OCI-LY7 (cell line): Measurements from ENCODE around the gene SRCAP. TPM values are rescaled to one million over a fixed set of nuclear protein-coding genes. Genes with fewer than 3 reads are reported as not detected.

ENCODE experiments used
- BruUV-seq: library from RNA; stranded (reverse); fragments of 400-500 nt; replicated peaks from 2 replicates; lab custom pipeline; 2021; lab: Mats Ljungman, UMichigan
- CTCF ChIA-PET: fragments of 300-600 bp; sonication (Branson Sonifier 250); formaldehyde crosslinking; loops from one replicate; lab custom pipeline; 2022; ENCODE audit warnings: antibody characterized with exemption; ENCODE audit not compliant: unreplicated experiment; lab: Charles Lee
- POLR2A ChIA-PET: fragments of 300-600 bp; sonication (Branson Sonifier 250); formaldehyde crosslinking; loops from one replicate; lab custom pipeline; 2022; ENCODE audit warnings: antibody characterized with exemption; lab: Charles Lee
- DNase-seq: peaks from one replicate; pipeline ENCODE4 v3.0.0-alpha.2; 2015; ENCODE audit warnings: low spot score
- H2AFZ ChIP-seq: fragments of 200-600 bp; sonication (generic), shearing (Covaris generic); 2 replicates; pipeline ENCODE4 v1.6.1; 2014; ENCODE audit warnings: mild to moderate bottlenecking, antibody characterized with exemption, low read length, moderate library complexity
- H3K27ac ChIP-seq: fragments of 200-600 bp; sonication (generic); 2 replicates; pipeline ENCODE4 v1.5.1; 2014; ENCODE audit warnings: mixed run types, low read depth, mild to moderate bottlenecking, moderate library complexity, low read length, inconsistent platforms; ENCODE audit not compliant: poor library complexity, severe bottlenecking
- H3K36me3 ChIP-seq: fragments of 200-600 bp; sonication (generic); 2 replicates; pipeline ENCODE4 v1.6.1; 2014; ENCODE audit warnings: mild to moderate bottlenecking, antibody characterized with exemption, low read length, moderate library complexity, mixed read lengths; ENCODE audit not compliant: insufficient read depth
- H3K4me1 ChIP-seq: fragments of 200-600 bp; sonication (generic); 2 replicates; pipeline ENCODE4 v1.5.1; 2014; ENCODE audit warnings: mild to moderate bottlenecking, low read length; ENCODE audit not compliant: insufficient read depth, poor library complexity, severe bottlenecking
- H3K4me2 ChIP-seq: fragments of 200-600 bp; sonication (generic); 2 replicates; pipeline ENCODE4 v1.6.1; 2014; ENCODE audit warnings: mild to moderate bottlenecking, low read length
- H3K4me3 ChIP-seq: fragments of 200-600 bp; sonication (generic); 2 replicates; pipeline ENCODE4 v1.5.1; 2014; ENCODE audit warnings: mild to moderate bottlenecking, low read depth, low read length; ENCODE audit not compliant: poor library complexity, severe bottlenecking
- H3K79me2 ChIP-seq: fragments of 200-600 bp; sonication (generic); 2 replicates; pipeline ENCODE4 v1.6.1; 2016; ENCODE audit warnings: low read depth, mild to moderate bottlenecking, low read length, moderate library complexity, mixed read lengths; ENCODE audit not compliant: insufficient read depth
- H3K9me2 ChIP-seq: fragments of 200-600 bp; sonication (generic); 2 replicates; pipeline ENCODE4 v1.6.1; 2016; ENCODE audit warnings: mild to moderate bottlenecking, low read length, mixed read lengths; ENCODE audit not compliant: insufficient read depth
- H3K9me3 ChIP-seq: fragments of 200-600 bp; sonication (generic); 2 replicates; pipeline ENCODE4 v1.6.1; 2014; ENCODE audit warnings: mild to moderate bottlenecking, mixed run types, low read length, mixed read lengths
- H4K20me1 ChIP-seq: fragments of 200-600 bp; sonication (generic); 2 replicates; pipeline ENCODE4 v1.6.1; 2014; ENCODE audit warnings: mild to moderate bottlenecking, antibody characterized with exemption, low read length, moderate library complexity, mixed read lengths; ENCODE audit not compliant: insufficient read depth
- EZH2phosphoT487 ChIP-seq: fragments of 200-600 bp; sonication (generic); IDR thresholded peaks from 2 replicates; pipeline ENCODE4 v1.6.1; 2018; ENCODE audit warnings: low read depth, borderline replicate concordance, mild to moderate bottlenecking, mixed run types, antibody characterized with exemption, low read length, moderate library complexity, mixed read lengths
- intact Hi-C: fragments of 100-400 bp; cut with micrococcal nuclease; formaldehyde crosslinking; loops from one replicate; pipeline ENCODE4 v1.10.0; 2022; ENCODE audit not compliant: unreplicated experiment
- total RNA-seq, 2 experiments: library from RNA; depleted of rRNA in 1 of 2; stranded (reverse); fragments of >200 nt in 1 of 2; shearing (Covaris generic) in 1 of 2; gene quantifications; 2 replicates each; pipeline ENCODE4 v1.2.3, GENCODE V29; 2014 to 2022
- TF ChIP-seq, protein P1 (sequence below): fragments of 200-600 bp; sonication (generic); conservative IDR thresholded peaks from 2 replicates; pipeline ENCODE4 v1.5.1; 2014; ENCODE audit warnings: mild to moderate bottlenecking, antibody characterized with exemption, low read length, moderate library complexity, mixed read lengths

The SRCAP gene
- total RNA-seq, 2 experiments from 2014 or later: 41.8 to 93.7 TPM

DNA sequence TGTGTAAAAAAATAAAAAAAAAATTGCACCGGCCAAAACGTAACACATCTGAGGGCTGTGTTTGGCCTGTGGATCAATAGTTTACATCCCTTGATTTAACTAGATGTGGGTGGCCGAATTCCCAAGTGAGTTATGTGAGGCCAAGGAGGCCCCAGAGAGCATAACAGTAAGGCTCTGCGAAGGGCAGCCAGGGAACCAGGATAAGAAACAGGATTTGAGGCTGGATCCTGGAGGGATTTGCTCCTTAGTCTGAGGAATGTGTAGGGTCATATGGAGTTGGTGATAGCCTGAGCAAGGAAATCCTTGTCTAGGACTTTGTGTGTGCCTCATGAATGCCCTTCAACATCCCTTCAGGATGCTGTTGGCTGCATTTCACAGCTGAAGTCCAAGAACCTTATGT is 51.2 kb downstream of the SRCAP start:
- no peak for DNase-seq
- Histone ChIP-seq H4K20me1 (0 out of 2 replicates have a peak, but pooled peaks cover 4% of the 10 kb centered on the region), H3K4me2 (no peak overlapping the region; the same call in 1 of the 2 replicates), H3K79me2 (peaks cover 13% of the 10 kb centered on the region), H3K4me1 (peaks cover 15% of the 10 kb centered on the region), H3K36me3 (peaks cover 41% of the 10 kb centered on the region), H3K4me3 (no peak overlapping the region), H2AFZ (no peak overlapping the region), H3K9me2 (no peaks in the 10 kb centered on the region), H3K9me3 (no peaks in the 10 kb centered on the region), H3K27ac (no peak overlapping the region)
- ChIA-PET CTCF (no interaction called here), POLR2A (interaction anchor here (1.0 kb wide), 1 partner anchor 19 kb away, joined by 3 read pairs; no protein-coding TSS in a partner anchor)
- intact Hi-C loops: loop anchor here (10.0 kb wide), 1 partner anchor 1875 kb away; the partner anchor contains the start of gene ATP2A1
- BruUV-seq: no TSS peak
- TF ChIP-seq, protein P1, sequence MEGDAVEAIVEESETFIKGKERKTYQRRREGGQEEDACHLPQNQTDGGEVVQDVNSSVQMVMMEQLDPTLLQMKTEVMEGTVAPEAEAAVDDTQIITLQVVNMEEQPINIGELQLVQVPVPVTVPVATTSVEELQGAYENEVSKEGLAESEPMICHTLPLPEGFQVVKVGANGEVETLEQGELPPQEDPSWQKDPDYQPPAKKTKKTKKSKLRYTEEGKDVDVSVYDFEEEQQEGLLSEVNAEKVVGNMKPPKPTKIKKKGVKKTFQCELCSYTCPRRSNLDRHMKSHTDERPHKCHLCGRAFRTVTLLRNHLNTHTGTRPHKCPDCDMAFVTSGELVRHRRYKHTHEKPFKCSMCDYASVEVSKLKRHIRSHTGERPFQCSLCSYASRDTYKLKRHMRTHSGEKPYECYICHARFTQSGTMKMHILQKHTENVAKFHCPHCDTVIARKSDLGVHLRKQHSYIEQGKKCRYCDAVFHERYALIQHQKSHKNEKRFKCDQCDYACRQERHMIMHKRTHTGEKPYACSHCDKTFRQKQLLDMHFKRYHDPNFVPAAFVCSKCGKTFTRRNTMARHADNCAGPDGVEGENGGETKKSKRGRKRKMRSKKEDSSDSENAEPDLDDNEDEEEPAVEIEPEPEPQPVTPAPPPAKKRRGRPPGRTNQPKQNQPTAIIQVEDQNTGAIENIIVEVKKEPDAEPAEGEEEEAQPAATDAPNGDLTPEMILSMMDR: no peak
- no peak for TF ChIP-seq EZH2phosphoT487

DNA sequence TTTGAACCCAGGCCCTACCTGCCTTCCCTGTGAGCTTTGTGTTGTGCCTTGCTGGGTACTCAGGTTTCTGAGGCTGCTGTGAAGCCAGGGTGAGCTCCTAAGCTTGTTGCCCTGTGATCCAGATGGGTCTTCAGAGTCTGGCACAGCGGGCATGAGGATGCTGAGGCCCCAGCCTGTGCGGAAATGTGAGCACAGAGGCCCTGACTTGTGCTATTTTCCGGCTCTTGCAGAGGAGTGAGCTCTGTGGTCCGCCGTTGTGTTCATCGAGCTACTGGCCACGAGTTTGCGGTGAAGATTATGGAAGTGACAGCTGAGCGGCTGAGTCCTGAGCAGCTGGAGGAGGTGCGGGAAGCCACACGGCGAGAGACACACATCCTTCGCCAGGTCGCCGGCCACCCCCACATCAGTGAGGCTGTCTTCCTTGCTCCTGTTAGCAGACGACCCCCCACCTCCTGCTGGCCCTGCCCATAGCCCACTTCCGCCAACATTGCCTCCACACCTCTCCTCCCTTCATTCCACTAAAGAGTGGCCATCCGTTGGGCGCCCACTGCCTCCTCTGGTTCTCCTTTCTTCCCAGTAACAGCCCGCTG is 52.0 kb downstream of the SRCAP start:
- no peak overlapping the region for H3K27ac ChIP-seq
- no TSS peak for BruUV-seq
- no peak for DNase-seq
- H3K9me2 ChIP-seq: no peaks in the 10 kb centered on the region
- H3K4me2 ChIP-seq: no peak overlapping the region
- 0 out of 2 replicates have a peak, but pooled peaks cover 4% of the 10 kb centered on the region for H4K20me1 ChIP-seq
- H3K79me2 ChIP-seq: peaks cover 13% of the 10 kb centered on the region
- TF ChIP-seq EZH2phosphoT487: no peak
- TF ChIP-seq, protein P1: no peak
- no peak overlapping the region for H3K4me3 ChIP-seq
- intact Hi-C loops: loop anchor here (10.0 kb wide), 1 partner anchor 1876 kb away; the partner anchor contains the start of gene ATP2A1
- no peaks in the 10 kb centered on the region for H3K9me3 ChIP-seq
- ChIA-PET POLR2A (interaction anchor here (0.7 kb wide), 1 partner anchor 9 kb away, joined by 5 read pairs; no protein-coding TSS in a partner anchor), CTCF (no interaction called here)
- H3K4me1 ChIP-seq: peaks cover 15% of the 10 kb centered on the region
- H2AFZ ChIP-seq: no peak overlapping the region
- H3K36me3 ChIP-seq: peaks cover 45% of the 10 kb centered on the region

DNA sequence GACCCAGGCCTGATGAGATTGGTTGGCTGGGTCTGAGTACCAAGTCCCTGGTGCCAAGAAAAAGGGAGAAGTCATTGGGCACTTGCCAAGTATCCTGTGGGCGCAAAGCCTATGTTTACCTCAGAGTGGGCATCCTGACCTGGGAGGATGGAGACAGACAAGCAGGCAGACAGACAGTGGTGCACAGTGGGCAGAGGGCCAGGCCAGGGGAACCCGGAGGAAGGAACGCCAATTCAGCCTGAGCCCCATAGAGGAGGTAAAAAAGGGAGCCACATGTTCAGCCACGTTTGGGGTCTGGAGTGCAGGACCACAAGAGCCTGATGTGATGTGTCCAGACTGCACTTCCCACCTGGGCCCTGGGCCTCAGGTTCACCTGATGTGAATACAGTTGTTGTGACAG is 54.6 kb downstream of the SRCAP start:
- peaks cover 63% of the 10 kb centered on the region for H3K36me3 ChIP-seq
- H3K9me3 ChIP-seq: no peaks in the 10 kb centered on the region
- H4K20me1 ChIP-seq: 0 out of 2 replicates have a peak, but pooled peaks cover 4% of the 10 kb centered on the region
- BruUV-seq: no TSS peak
- ChIA-PET POLR2A (no interaction called here), CTCF (no interaction called here)
- no peak overlapping the region for H3K27ac ChIP-seq
- TF ChIP-seq, protein P1: no peak
- no peak for TF ChIP-seq EZH2phosphoT487
- intact Hi-C loops: loop anchor here (10.0 kb wide), 1 partner anchor 1879 kb away; the partner anchor contains the start of gene ATP2A1
- H3K4me3 ChIP-seq: no peak overlapping the region
- peaks cover 13% of the 10 kb centered on the region for H3K79me2 ChIP-seq
- no peak overlapping the region for H3K4me2 ChIP-seq
- H2AFZ ChIP-seq: no peak overlapping the region
- H3K9me2 ChIP-seq: no peaks in the 10 kb centered on the region
- H3K4me1 ChIP-seq: peaks cover 11% of the 10 kb centered on the region
- DNase-seq: no peak
